Fibroblast of the aortic adventitia (primary cell): Measurements from ENCODE around the gene SLC41A3. TPM values are rescaled to one million over a fixed set of nuclear protein-coding genes. Genes with fewer than 3 reads are reported as not detected.

Source experiments
- DNase-seq: peaks from one replicate; pipeline ENCODE4 v3.0.0-alpha.2; 2010; ENCODE audit warnings: low read depth
- H3K4me3 ChIP-seq: 2 replicates; pipeline ENCODE4 v1.5.1; 2011; ENCODE audit warnings: low read depth, mild to moderate bottlenecking, control low read depth, low read length, moderate library complexity
- CTCF ChIP-seq: IDR thresholded peaks from 2 replicates; pipeline ENCODE4 v1.5.1; 2011; ENCODE audit warnings: mild to moderate bottlenecking, low read length, control low read depth, inconsistent platforms; ENCODE audit not compliant: insufficient read depth
- total RNA-seq: library from RNA; depleted of rRNA; stranded (reverse); fragments of >200 nt; gene quantifications from 2 replicates; pipeline ENCODE4 v1.2.3, GENCODE V29; 2012; ENCODE audit warnings: low replicate concordance

The SLC41A3 gene
- total RNA-seq, 1 donor: 40.0 TPM

- no peak for TF ChIP-seq CTCF
- H3K4me3 ChIP-seq: no peak overlapping the region
- no peak for DNase-seq
Measured at GRCh38 chr3:126054870-126055269, 29.1 kb downstream of the SLC41A3 start.

- no peak overlapping the region for H3K4me3 ChIP-seq
- no peak for DNase-seq
- no peak for TF ChIP-seq CTCF
Measured at GRCh38 chr3:126053949-126054569, 29.9 kb downstream of the SLC41A3 start.

GRCh38 chr3:126053513-126053912, 30.4 kb downstream of the SLC41A3 start:
- DNase-seq: peak; percentile 12

GRCh38 chr3:126052196-126053058, 31.5 kb downstream of the SLC41A3 start:
- no peak for DNase-seq
- no peak overlapping the region for H3K4me3 ChIP-seq
- TF ChIP-seq CTCF: no peak

More at GRCh38 chr3:126053513-126053912, 30.4 kb downstream of the SLC41A3 start:
- H3K4me3 ChIP-seq: no peak overlapping the region
- TF ChIP-seq CTCF: no peak

- no peak for DNase-seq
- H3K4me3 ChIP-seq: no peak overlapping the region
- TF ChIP-seq CTCF: no peak
Measured at GRCh38 chr3:126051741-126052140, 32.2 kb downstream of the SLC41A3 start.

GRCh38 chr3:126051234-126051633, 32.7 kb downstream of the SLC41A3 start:
- H3K4me3 ChIP-seq: no peak overlapping the region
- TF ChIP-seq CTCF: no peak
- no peak for DNase-seq
